Ectodermal cell (in vitro differentiated cells): ENCODE results near the gene RFC5.
A peak's percentile ranks its signal among the peaks of the same experiment; 100 is the strongest.

Source experiments
- H3K27ac ChIP-seq: 2 replicates; pipeline ENCODE4 v1.7.0; 2013; ENCODE audit warnings: mild to moderate bottlenecking, low read depth, low read length; ENCODE audit not compliant: insufficient read depth, poor library complexity, severe bottlenecking
- H3K27me3 ChIP-seq: 2 replicates; pipeline ENCODE4 v1.7.0; 2013; ENCODE audit warnings: mild to moderate bottlenecking, low read length; ENCODE audit not compliant: insufficient read depth, control insufficient read depth, poor library complexity, severe bottlenecking
- H3K36me3 ChIP-seq: one replicate; pipeline ENCODE4 v1.7.0; 2013; ENCODE audit warnings: low read length; ENCODE audit not compliant: control insufficient read depth, insufficient read depth
- H3K4me1 ChIP-seq: one replicate; pipeline ENCODE4 v1.7.0; 2013; ENCODE audit warnings: low read length; ENCODE audit not compliant: control insufficient read depth, insufficient read depth
- H3K4me3 ChIP-seq: 2 replicates; pipeline ENCODE4 v1.7.0; 2013; ENCODE audit warnings: low read depth, low read length, control low read depth; ENCODE audit not compliant: insufficient read depth
- H3K9me3 ChIP-seq: 2 replicates; pipeline ENCODE4 v1.7.0; 2013; ENCODE audit warnings: mild to moderate bottlenecking, low read length, moderate library complexity; ENCODE audit not compliant: control insufficient read depth
- WGBS, 2 experiments: methylation state at CpG; one replicate each; pipeline ENCODE4 v1.1.7; 2013; ENCODE audit warnings: missing lambda C conversion rate in 2 of 2; 5-methylcytosine and 5-hydroxymethylcytosine counted together

Gene RFC5

DNA sequence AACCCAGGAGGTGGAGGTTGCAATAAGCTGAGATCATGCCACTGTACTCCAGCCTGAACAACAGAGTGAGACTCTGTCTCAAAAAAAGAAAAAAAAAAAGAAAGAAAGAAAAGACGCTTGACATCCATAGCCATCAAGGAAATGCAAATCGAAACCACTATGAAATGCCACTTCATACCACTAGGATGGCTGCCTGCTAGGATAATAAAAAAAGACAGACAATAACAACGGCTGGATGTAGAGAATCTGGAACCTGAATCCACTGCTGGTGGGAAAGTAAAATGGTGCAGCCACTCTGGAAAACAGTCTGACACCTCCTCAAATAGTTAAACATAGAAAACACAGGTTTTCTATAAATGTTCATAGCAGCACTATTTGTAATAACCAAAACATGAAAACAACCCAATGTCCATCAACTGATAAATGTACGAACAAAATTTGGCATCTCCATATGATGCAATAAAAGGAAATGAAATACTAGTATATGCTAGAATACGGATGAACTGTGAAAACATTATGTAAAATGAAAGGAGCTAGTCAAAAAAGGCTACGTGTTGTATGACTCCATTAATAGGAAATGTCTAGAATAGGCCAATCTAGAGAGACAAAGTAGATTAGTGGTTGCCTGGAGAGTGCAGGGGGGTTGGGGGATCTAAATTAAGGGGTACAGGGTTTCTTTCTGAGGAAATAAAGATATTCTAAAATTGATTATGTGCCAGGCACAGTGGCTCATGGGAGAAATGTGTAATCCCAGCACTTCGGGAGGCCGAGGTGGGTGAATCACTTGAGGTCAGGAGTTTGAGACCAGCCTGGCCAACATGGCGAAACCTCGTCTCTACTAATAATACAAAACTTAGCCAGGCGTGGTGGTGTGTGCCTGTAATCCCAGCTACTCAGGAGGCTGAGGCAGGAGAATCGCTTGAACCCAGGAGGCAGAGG lies 34.7 kb downstream of the RFC5 start:
- peaks cover 10% of the 10 kb centered on the region for H3K36me3 ChIP-seq
- H3K27ac ChIP-seq: no peak overlapping the region
- WGBS, 2 experiments: 93 to 94% methylated on average over 11 to 12 of the region's 12 CpGs

DNA sequence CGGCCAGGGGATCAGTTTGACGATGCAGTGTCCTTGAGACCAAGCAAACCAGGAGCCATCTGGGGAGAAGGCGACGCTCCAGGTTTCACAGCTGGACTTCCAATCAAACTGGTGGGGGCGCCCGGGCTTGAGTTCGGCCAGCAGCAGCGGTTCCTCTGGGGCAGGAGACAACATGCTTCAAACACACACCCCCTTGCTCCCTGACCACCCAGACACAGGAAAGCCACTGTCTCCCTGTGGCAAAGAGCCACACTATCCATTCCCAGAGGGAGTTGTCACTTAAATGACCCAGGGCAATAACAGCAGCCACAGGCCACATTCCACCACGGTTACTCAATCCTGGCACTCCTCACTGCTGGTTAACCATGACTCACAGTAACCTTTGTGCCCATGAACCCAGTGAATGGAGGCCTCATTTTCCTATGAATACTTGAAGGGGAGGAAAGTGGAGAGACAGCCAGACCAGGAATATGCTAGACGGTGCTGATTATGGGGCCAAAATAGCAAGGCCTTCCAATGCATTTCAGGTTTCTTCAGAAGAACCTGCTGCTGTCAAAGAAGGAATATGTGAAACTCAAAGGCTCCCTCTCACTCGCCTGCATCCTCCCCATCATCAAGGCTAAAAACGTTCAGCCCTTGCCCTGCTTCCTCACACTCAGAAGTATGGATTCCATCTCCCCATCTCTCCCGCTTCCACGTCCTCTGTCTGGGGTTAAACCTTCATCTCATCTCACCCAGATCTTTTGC lies 36.0 kb downstream of the RFC5 start:
- no peaks in the 10 kb centered on the region for H3K4me1 ChIP-seq
- peaks cover 10% of the 10 kb centered on the region for H3K36me3 ChIP-seq
- no peaks in the 10 kb centered on the region for H3K9me3 ChIP-seq
- H3K27ac ChIP-seq: no peak overlapping the region
- H3K27me3 ChIP-seq: no peaks in the 10 kb centered on the region
- WGBS, 2 experiments: 87% methylated on average over 14 of the region's 14 CpGs
- H3K4me3 ChIP-seq: no peak overlapping the region

More for the DNA sequence above, 34.7 kb downstream of the RFC5 start:
- H3K4me1 ChIP-seq: no peaks in the 10 kb centered on the region
- no peaks in the 10 kb centered on the region for H3K27me3 ChIP-seq
- no peaks in the 10 kb centered on the region for H3K9me3 ChIP-seq
- no peak overlapping the region for H3K4me3 ChIP-seq

DNA sequence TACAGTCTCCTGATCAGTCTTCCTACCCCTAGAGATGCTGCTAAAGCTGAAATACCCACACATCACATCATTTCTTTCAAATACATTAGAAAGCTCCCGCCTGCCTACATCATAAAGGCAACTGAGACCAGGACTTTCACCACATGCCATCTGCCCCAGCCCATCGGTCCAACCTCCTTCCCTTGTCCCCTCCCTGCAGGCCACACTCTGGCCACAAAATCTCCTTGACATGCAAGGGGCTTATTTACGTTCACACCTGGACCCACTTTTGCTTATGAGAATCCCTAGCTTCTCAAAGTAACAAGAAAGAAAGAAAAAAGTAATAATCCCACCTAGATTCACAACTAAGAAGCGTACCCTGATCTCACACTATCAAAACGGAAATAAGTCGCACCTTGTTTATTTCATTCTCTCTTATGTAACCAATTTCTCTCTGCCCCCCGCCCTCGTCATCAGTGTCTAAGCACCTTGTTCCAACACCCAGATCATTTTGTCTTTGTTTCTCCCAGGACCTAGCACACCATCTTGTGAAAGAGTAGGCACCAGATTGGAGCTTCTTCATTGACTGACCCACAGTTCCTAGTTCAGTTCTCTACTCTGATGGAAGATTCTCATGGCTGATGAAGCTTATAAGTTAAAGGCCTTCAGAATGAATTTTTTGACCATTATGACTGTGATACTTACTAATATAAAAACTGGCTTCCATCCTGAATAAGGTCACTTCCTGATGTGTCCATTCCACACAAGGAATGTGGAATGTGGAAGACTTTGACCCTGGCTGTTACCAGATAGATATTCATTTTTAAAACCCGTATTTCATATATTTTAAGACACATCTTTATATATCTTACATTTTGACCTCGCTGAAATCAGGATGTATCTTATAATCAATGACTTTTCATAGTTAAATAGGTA lies 36.8 kb downstream of the RFC5 start:
- Histone ChIP-seq H3K4me1 (no peaks in the 10 kb centered on the region), H3K9me3 (no peaks in the 10 kb centered on the region), H3K27ac (no peak overlapping the region), H3K4me3 (no peak overlapping the region), H3K36me3 (peaks cover 10% of the 10 kb centered on the region), H3K27me3 (no peaks in the 10 kb centered on the region)
- WGBS, 2 experiments: 90 to 94% methylated on average over 8 to 10 of the region's 10 CpGs

DNA sequence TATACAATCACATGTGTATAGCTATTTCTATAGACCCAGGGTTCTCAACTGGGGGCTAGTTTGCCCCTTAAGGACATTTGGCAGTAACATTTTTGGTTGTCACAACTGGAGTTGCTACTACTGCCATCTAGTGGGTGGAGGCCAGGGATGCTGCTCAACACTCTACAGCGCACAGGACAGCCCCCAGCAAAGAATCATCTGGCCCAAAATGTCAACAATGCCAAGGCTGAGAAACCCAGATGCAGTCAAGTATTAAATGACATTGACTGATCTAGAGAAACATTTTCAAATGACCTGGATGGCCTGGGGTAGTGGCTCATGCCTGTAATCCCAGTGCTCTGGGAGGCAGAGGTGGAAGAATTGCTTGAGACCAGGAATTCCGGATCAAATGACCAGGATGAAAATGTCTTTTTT lies 38.6 kb downstream of the RFC5 start:
- H3K9me3 ChIP-seq: no peaks in the 10 kb centered on the region
- 72 to 92% methylated on average over 2 of the region's 2 CpGs for WGBS, 2 experiments

DNA sequence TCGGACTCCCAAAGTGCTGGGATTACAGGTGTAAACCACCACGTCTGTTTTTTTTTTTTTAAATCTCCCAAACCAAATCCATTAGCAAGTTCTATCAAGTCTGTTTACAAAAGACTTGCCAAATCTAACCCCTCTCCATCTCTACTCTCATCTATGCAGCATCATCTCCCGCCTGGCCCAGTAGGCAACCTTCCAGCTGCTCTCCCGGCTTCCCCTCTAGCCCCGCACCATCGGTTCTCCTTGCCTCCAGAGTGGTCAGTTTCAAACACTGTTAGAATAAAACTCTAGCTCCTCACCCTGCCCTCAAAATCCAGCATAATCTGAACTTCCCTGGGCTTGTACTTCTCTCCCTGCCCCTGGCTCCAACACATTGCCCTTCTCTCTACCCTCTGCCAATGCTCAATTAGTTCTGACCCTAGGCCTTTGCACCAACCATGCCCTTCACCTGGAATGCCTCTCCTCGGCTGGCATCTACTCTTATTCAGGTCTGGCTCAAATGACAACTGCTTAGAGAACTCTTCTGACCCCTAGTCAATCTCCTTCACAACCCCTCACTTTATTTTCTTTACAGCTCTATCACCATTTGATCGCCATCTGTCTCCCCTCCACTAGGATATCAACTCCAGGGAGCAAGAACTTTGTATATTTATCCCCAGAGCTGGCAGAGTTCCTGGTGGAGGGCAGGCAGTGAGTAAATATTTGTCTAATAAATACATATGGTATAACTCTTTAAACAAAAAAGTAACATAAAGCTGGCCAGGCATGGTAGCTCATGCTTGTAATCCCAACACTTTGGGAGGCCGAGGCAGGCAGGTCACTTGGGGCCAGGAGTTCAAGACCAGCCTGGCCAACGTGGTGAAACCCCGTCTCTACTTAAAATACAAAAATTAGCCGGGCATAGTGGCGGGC lies 39.6 kb downstream of the RFC5 start:
- Histone ChIP-seq H3K4me3 (no peak overlapping the region), H3K27ac (no peak overlapping the region), H3K27me3 (no peaks in the 10 kb centered on the region), H3K36me3 (peaks cover 4% of the 10 kb centered on the region), H3K9me3 (no peaks in the 10 kb centered on the region), H3K4me1 (no peaks in the 10 kb centered on the region)
- 91 to 92% methylated on average over 13 of the region's 13 CpGs for WGBS, 2 experiments

More for the DNA sequence above, 38.6 kb downstream of the RFC5 start:
- Histone ChIP-seq H3K27ac (no peak overlapping the region), H3K4me1 (no peaks in the 10 kb centered on the region), H3K27me3 (no peaks in the 10 kb centered on the region), H3K36me3 (peaks cover 9% of the 10 kb centered on the region), H3K4me3 (no peak overlapping the region)

DNA sequence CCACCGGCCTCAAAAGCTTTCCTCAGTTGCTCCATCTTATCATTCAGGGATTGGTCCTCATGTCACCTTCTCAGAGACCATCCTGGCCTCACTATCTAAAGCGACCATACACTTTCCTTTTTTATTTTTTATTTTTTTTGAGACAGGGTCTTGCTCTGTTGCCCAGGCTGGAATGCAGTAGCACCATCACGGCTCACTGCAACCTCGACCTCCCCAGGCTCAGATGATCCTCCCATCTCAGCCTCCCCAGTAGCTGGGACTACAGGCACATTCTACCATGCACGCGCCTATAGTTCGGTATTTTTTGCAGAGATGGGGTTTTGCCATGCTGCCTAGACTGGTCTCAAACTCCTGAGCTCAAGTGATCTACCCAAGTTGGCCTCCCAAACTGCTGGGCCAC lies 41.7 kb downstream of the RFC5 start:
- H3K9me3 ChIP-seq: no peaks in the 10 kb centered on the region
- no peaks in the 10 kb centered on the region for H3K27me3 ChIP-seq
- H3K4me3 ChIP-seq: no peak overlapping the region
- no peaks in the 10 kb centered on the region for H3K36me3 ChIP-seq
- WGBS, 2 experiments: 94% methylated on average over 7 of the region's 7 CpGs
- H3K4me1 ChIP-seq: no peaks in the 10 kb centered on the region
- H3K27ac ChIP-seq: no peak overlapping the region

DNA sequence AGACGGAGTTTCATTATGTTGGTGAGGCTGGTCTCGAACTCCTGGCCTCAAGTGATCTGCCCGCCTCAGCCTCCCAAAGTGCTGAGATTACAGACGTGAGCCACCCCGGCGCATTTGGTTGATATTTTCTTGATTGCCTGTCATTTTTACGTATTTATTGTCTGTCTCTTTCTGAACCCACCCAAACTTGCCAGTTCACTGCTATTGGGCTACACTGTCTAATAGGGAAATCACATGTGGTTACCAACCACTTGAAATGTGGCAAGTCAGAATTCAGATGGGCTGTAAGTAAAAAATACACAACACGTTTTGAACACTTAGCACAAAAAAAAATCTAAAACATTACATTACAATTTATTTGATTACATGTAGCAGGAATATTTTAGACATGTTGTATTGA lies 42.4 kb downstream of the RFC5 start:
- Histone ChIP-seq H3K9me3 (no peaks in the 10 kb centered on the region), H3K4me3 (no peak overlapping the region), H3K4me1 (no peaks in the 10 kb centered on the region), H3K27me3 (no peaks in the 10 kb centered on the region), H3K27ac (no peak overlapping the region), H3K36me3 (no peaks in the 10 kb centered on the region)
- WGBS, 2 experiments: 92 to 95% methylated on average over 7 of the region's 8 CpGs

DNA sequence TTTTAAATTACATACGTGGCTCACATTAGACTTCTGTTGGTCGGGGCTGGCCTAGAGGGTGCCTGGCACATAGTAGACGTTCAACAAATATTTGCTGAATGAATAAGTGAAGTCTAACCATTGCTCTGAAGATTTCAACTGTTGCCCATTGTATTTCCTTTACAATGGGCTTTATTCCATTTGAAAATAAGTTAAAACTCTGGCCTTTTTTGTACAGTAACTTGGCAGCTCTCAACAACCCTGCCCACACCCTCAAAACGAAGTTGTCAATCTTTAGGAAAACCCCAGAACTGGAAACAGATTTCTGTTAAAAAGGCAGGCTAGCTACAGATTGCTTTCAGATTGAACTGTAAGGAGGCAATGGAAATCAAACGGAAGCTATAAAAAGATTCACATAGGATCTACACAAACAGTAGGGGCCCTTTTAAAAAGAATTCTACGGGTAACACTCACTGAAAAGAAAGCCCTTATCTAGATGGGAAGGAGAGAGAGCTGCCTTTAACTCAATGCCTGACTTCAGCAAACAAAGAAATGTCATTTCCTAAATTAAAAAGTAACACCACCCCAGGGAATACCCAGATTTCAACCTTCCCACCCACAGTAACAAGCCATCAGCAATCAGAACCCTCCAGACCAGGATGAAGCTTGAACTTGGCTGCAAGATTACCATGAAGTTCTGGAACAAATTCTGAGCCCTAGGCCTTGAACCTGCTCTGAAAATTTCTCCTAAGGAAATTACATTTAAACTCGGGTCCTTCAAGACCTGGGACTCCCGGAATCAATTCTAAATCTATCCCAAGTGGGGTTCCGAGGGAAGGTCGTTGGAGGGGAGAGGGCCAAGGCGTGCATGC lies 43.1 kb downstream of the RFC5 start:
- Histone ChIP-seq H3K36me3 (no peaks in the 10 kb centered on the region), H3K27me3 (no peaks in the 10 kb centered on the region), H3K27ac (no peak overlapping the region), H3K4me3 (peak overlapping the region; percentile 59), H3K9me3 (no peaks in the 10 kb centered on the region), H3K4me1 (no peaks in the 10 kb centered on the region)
- WGBS, 2 experiments: 42 to 46% methylated on average over 11 of the region's 11 CpGs
